GM12878 (cell line): Measurements from ENCODE around the gene CD3D. TPM values are rescaled to one million over a fixed set of nuclear protein-coding genes. Genes with fewer than 3 reads are reported as not detected.

Experiments
- ATAC-seq: fragments of 200-7000 bp; cut with Tn5 transposase; 3 replicates; pipeline ENCODE4 v1.9.1; 2020; ENCODE audit warnings: mild to moderate bottlenecking, moderate library complexity
- BruUV-seq: library from RNA; stranded (reverse); fragments of 400-500 nt; replicated peaks from 2 replicates; lab custom pipeline; 2021; lab: Mats Ljungman, UMichigan
- CTCF ChIA-PET: fragments of 300-600 bp; sonication (Branson Sonifier 250); formaldehyde crosslinking; extraction: SDS; loops from one replicate; lab custom pipeline; 2021; ENCODE audit warnings: inconsistent platforms; lab: Yijun Ruan, JAX
- POLR2A ChIA-PET: fragments of 350-600 bp; formaldehyde crosslinking; extraction: SDS; loops from one replicate; lab custom pipeline; 2021; ENCODE audit warnings: inconsistent platforms; lab: Charles Lee
- RAD21 ChIA-PET: fragments of 300-600 bp; sonication (Branson Sonifier 250); formaldehyde crosslinking; loops from one replicate; lab custom pipeline; 2023; ENCODE audit warnings: antibody characterized with exemption; ENCODE audit not compliant: unreplicated experiment; lab: Charles Lee
- SMC1A ChIA-PET: fragments of 300-600 bp; sonication (Branson Sonifier 250); formaldehyde crosslinking; loops from one replicate; lab custom pipeline; 2023; ENCODE audit not compliant: unreplicated experiment, uncharacterized antibody; lab: Charles Lee
- DNase-seq: peaks from one replicate; pipeline ENCODE4 v3.0.0-alpha.2; 2011; ENCODE audit warnings: low read depth, low spot score
- FAIRE-seq: peaks from 3 replicates; lab custom pipeline; 2011; peaks lifted over from hg19 to GRCh38; lab: Jason Lieb, UNC
- H2AFZ ChIP-seq: 2 replicates; pipeline ENCODE4 v1.6.0; 2011; ENCODE audit warnings: low read depth, low read length, control low read depth; ENCODE audit not compliant: control insufficient read depth
- H3K27ac ChIP-seq: 2 replicates; pipeline ENCODE4 v1.5.1; 2011; ENCODE audit warnings: control low read depth; ENCODE audit not compliant: control insufficient read depth, insufficient read depth
- H3K27me3 ChIP-seq, 2 experiments: replicated peaks in 1 of 2; 2 replicates each; pipeline versions ENCODE4 v1.6.0 to v1.6.1; 2011; ENCODE audit warnings: low read length in 1 of 2; ENCODE audit not compliant: control insufficient read depth in 2 of 2, insufficient read depth in 2 of 2
- H3K36me3 ChIP-seq, 2 experiments: 2 replicates each; pipeline ENCODE4 v1.5.1; 2011; ENCODE audit warnings: low read length in 1 of 2; ENCODE audit not compliant: control insufficient read depth in 2 of 2, insufficient read depth in 2 of 2
- H3K4me1 ChIP-seq: 2 replicates; pipeline ENCODE4 v1.6.1; 2011; ENCODE audit warnings: mild to moderate bottlenecking, low read length, moderate library complexity, mixed read lengths; ENCODE audit not compliant: control insufficient read depth, insufficient read depth
- H3K4me2 ChIP-seq: 2 replicates; pipeline ENCODE4 v1.6.0; 2011; ENCODE audit warnings: control low read depth; ENCODE audit not compliant: control insufficient read depth, insufficient read depth
- H3K4me3 ChIP-seq: fragments of 200-600 bp; sonication (generic); 2 replicates; pipeline ENCODE4 v1.5.1; 2016
- H3K79me2 ChIP-seq: 2 replicates; pipeline ENCODE4 v1.6.0; 2011; ENCODE audit warnings: low read length; ENCODE audit not compliant: control insufficient read depth, insufficient read depth
- H3K9ac ChIP-seq: 2 replicates; pipeline ENCODE4 v1.8.0; 2011; ENCODE audit warnings: low read length, control low read depth, mixed read lengths; ENCODE audit not compliant: control insufficient read depth, insufficient read depth
- H3K9me3 ChIP-seq: replicated peaks from 3 replicates; pipeline ENCODE4 v1.5.1; 2011; ENCODE audit warnings: mild to moderate bottlenecking, low read length; ENCODE audit not compliant: control insufficient read depth, insufficient read depth
- H4K20me1 ChIP-seq: 2 replicates; pipeline ENCODE4 v1.6.0; 2011; ENCODE audit not compliant: control insufficient read depth, insufficient read depth
- BACH1 ChIP-seq: fragments of 450-650 bp; IDR thresholded peaks from 2 replicates; pipeline ENCODE4 v1.6.1; 2017; ENCODE audit warnings: mild to moderate bottlenecking, borderline replicate concordance
- BRCA1 ChIP-seq: IDR thresholded peaks from 2 replicates; pipeline ENCODE4 v1.6.1; 2011; ENCODE audit warnings: low read depth, low read length, improper control_type of control experiment
- CEBPZ ChIP-seq: fragments of 150-350 bp; IDR thresholded peaks from 2 replicates; pipeline ENCODE4 v1.6.1; 2016; ENCODE audit warnings: low read depth, low read length
- CTCF ChIP-seq, 3 experiments: IDR thresholded peaks in 2 of 3; conservative IDR thresholded peaks in 1 of 3; 2 replicates each; pipeline ENCODE4 v1.5.1; 2011; ENCODE audit warnings: low read depth in 3 of 3, low read length in 3 of 3, mild to moderate bottlenecking in 3 of 3, control low read depth in 2 of 3, moderate library complexity in 2 of 3, inconsistent platforms in 1 of 3, mixed read lengths in 1 of 3; ENCODE audit not compliant: control insufficient read depth in 2 of 3, insufficient read depth in 1 of 3; ENCODE audit errors: extremely low read depth in 1 of 3
- GABPA ChIP-seq: IDR thresholded peaks from 2 replicates; pipeline ENCODE4 v1.6.1; 2014; ENCODE audit warnings: antibody characterized with exemption, low read depth, mild to moderate bottlenecking, inconsistent platforms
- IRF4 ChIP-seq: IDR thresholded peaks from 2 replicates; pipeline ENCODE4 v1.6.1; 2011; ENCODE audit warnings: low read depth, low read length
- KDM1A ChIP-seq: fragments of 200-600 bp; sonication (generic); IDR thresholded peaks from 2 replicates; pipeline ENCODE4 v1.6.1; 2016; ENCODE audit warnings: borderline replicate concordance
- MTA3 ChIP-seq: IDR thresholded peaks from 2 replicates; pipeline ENCODE4 v1.6.1; 2012; ENCODE audit warnings: low read length, inconsistent platforms, borderline replicate concordance
- NFIC ChIP-seq: IDR thresholded peaks from 2 replicates; pipeline ENCODE4 v1.6.1; 2012; ENCODE audit warnings: low read depth, mild to moderate bottlenecking, inconsistent platforms, low read length, moderate library complexity
- NR2F1 ChIP-seq: fragments of 450-650 bp; conservative IDR thresholded peaks from 2 replicates; pipeline ENCODE4 v1.6.1; 2017; ENCODE audit warnings: mild to moderate bottlenecking
- ZNF24 ChIP-seq: fragments of 450-650 bp; IDR thresholded peaks from 2 replicates; pipeline ENCODE4 v1.6.1; 2017; ENCODE audit warnings: antibody characterized with exemption, mild to moderate bottlenecking
- ZNF687 ChIP-seq: fragments of 450-650 bp; IDR thresholded peaks from 2 replicates; pipeline ENCODE4 v1.6.1; 2017; ENCODE audit warnings: mild to moderate bottlenecking, moderate library complexity
- WGBS: methylation state at CpG from one replicate; pipeline ENCODE4 v1.1.6; 2016; ENCODE audit warnings: low lambda C conversion rate; ENCODE audit not compliant: insufficient replicate concordance, insufficient coverage; ENCODE audit errors: missing lambda C conversion rate; 5-methylcytosine and 5-hydroxymethylcytosine counted together
- in situ Hi-C: fragments of 300-500 bp; cut with MboI; formaldehyde crosslinking; loops from 9 replicates; pipeline ENCODE4 v1.14.3; 2018; ENCODE audit warnings: mixed read lengths
- intact Hi-C: fragments of 100-400 bp; cut with micrococcal nuclease; formaldehyde crosslinking; loops from one replicate; pipeline ENCODE4 v1.14.2; 2022; ENCODE audit not compliant: unreplicated experiment
- polyA plus RNA-seq, 11 experiments: library from polyadenylated mRNA; depleted of rRNA in 4 of 11; unstranded in 6 of 11; stranded (reverse) in 5 of 11; fragments of >200 nt; fragmentation: Nextera tagmentation in 4 of 11; fragmentation: Illumina TruSeq in 1 of 11; extraction: Ambion mirVana in 4 of 11; extraction: Trizol in 1 of 11; gene quantifications; 1 replicate in 1 of 11; 2 replicates in 10 of 11; pipeline versions ENCODE4 v1.2.1 to v1.2.3, GENCODE V29; 2011 to 2016; ENCODE audit warnings: inconsistent platforms in 2 of 11, missing spikeins in 2 of 11, low read depth in 1 of 11
- total RNA-seq, 4 experiments: library from RNA; depleted of rRNA in 3 of 4; stranded (reverse); fragments of >200 nt in 3 of 4; fragmentation: Illumina TruSeq in 1 of 4; extraction: Trizol in 1 of 4; gene quantifications; 2 replicates each; pipeline versions ENCODE4 v1.2.1 to v1.2.3, GENCODE V29; 2013 to 2021

CD3D gene
- total and polyA plus RNA-seq, 10 of the 15 experiments (the other 5 are each of a cell fraction or from before 2014, with no cell fraction given) = 0.13 to 0.69 (median 0.29) TPM; not detected in 6

GRCh38 chr11:118295199-118295598 lies 47.3 kb downstream of the CD3D start (continued):
- TF ChIP-seq CEBPZ (no peak), NR2F1 (no peak), GABPA (no peak), NFIC (no peak), KDM1A (no peak)

GRCh38 chr11:118294053-118294452 lies 48.5 kb downstream of the CD3D start:
- ChIA-PET POLR2A (interaction anchor here (0.6 kb wide), 2 partner anchors 45 to 55 kb away, joined by 3 read pairs; no protein-coding TSS in a partner anchor), CTCF (interaction anchor here (0.9 to 3.3 kb wide), 4 partner anchors 12 to 123 kb away, joined by 5 to 72 read pairs (median 36); no protein-coding TSS in a partner anchor), RAD21 (no interaction called here), SMC1A (interaction anchor here (1.7 to 2.4 kb wide), 2 partner anchors 95 to 99 kb away, joined by 4 to 28 read pairs; no protein-coding TSS in a partner anchor)
- H3K27me3 ChIP-seq = no peaks in the 10 kb centered on the region; a peak in 2 of 4 replicates
- no peak overlapping the region for H3K4me3 ChIP-seq
- H2AFZ ChIP-seq = no peak overlapping the region
- WGBS = 12% methylated on average over 2 of the region's 2 CpGs
- H3K36me3 ChIP-seq = no peaks in the 10 kb centered on the region
- no peak overlapping the region for H3K27ac ChIP-seq
- no peaks in the 10 kb centered on the region for H4K20me1 ChIP-seq
- no peaks in the 10 kb centered on the region for H3K79me2 ChIP-seq
- H3K4me1 ChIP-seq = no peaks in the 10 kb centered on the region
- no peak overlapping the region for H3K4me2 ChIP-seq
- no peak overlapping the region for H3K9ac ChIP-seq
- ATAC-seq (no peak), FAIRE-seq (no peak), DNase-seq (no peak)
- in situ Hi-C loops (loop anchor here (5.0 kb wide), 1 partner anchor 97 kb away; no protein-coding TSS in a partner anchor), intact Hi-C loops (loop anchor here (10.0 kb wide), 1 partner anchor 281 kb away; the partner anchor contains the start of gene ARCN1)
- no peaks in the 10 kb centered on the region for H3K9me3 ChIP-seq
- BruUV-seq = no TSS peak
- no peak for TF ChIP-seq MTA3
- no peak for TF ChIP-seq ZNF687
- no peak for TF ChIP-seq BACH1
- no peak for TF ChIP-seq ZNF24
- no peak for TF ChIP-seq CTCF (IDR thresholded peaks at IDR 0.05 in 2 of 3, conservative IDR thresholded peaks at IDR 0.05 in 1 of 3; ENCODE audit: control insufficient read depth in 2 of 3, extremely low read depth in 1 of 3, insufficient read depth in 1 of 3, low read depth in 3 of 3, low read length in 3 of 3)
- TF ChIP-seq IRF4 = no peak
- TF ChIP-seq BRCA1 = no peak
